GM18526 (cell line): Measurements from ENCODE around the gene NTRK2.

Experiments
- POLR2A ChIP-seq: IDR thresholded peaks from 3 replicates; pipeline ENCODE4 v1.6.1; 2011; ENCODE audit not compliant: insufficient read length; ENCODE audit errors: extremely low read depth

The NTRK2 gene

GRCh38 chr9:84874022-84874421, 204.5 kb downstream of the NTRK2 start:
- no peak for TF ChIP-seq POLR2A

- TF ChIP-seq POLR2A = no peak
These were observed 205.1 kb downstream of the NTRK2 start for GRCh38 chr9:84874596-84874995.

GRCh38 chr9:84875193-84875592, 205.7 kb downstream of the NTRK2 start:
- TF ChIP-seq POLR2A = no peak

GRCh38 chr9:84879631-84880030, 210.1 kb downstream of the NTRK2 start:
- TF ChIP-seq POLR2A = no peak

- TF ChIP-seq POLR2A = no peak
These were observed 211.3 kb downstream of the NTRK2 start for GRCh38 chr9:84880835-84881234.

GRCh38 chr9:84886866-84887265, 217.3 kb downstream of the NTRK2 start:
- no peak for TF ChIP-seq POLR2A

- no peak for TF ChIP-seq POLR2A
These were observed 222.4 kb downstream of the NTRK2 start for GRCh38 chr9:84891924-84892323.

GRCh38 chr9:84893419-84894128, 224.0 kb downstream of the NTRK2 start:
- TF ChIP-seq POLR2A = no peak

- no peak for TF ChIP-seq POLR2A
These were observed 225.3 kb downstream of the NTRK2 start for GRCh38 chr9:84894859-84895258.

GRCh38 chr9:84897362-84898094, 228.0 kb downstream of the NTRK2 start:
- no peak for TF ChIP-seq POLR2A

- no peak for TF ChIP-seq POLR2A
These were observed 228.7 kb downstream of the NTRK2 start for GRCh38 chr9:84898188-84898587.

GRCh38 chr9:84899326-84899725, 229.8 kb downstream of the NTRK2 start:
- no peak for TF ChIP-seq POLR2A

GRCh38 chr9:84900421-84900820, 230.9 kb downstream of the NTRK2 start:
- no peak for TF ChIP-seq POLR2A

GRCh38 chr9:84903963-84904362, 234.4 kb downstream of the NTRK2 start:
- no peak for TF ChIP-seq POLR2A

GRCh38 chr9:84916769-84917168, 247.2 kb downstream of the NTRK2 start:
- TF ChIP-seq POLR2A = no peak

GRCh38 chr9:84917366-84918070, 248.0 kb downstream of the NTRK2 start:
- TF ChIP-seq POLR2A = no peak
